Measurements from ENCODE around the gene TBX2. TPM values are rescaled to one million over a fixed set of nuclear protein-coding genes. Genes with fewer than 3 reads are reported as not detected.

Gene TBX2
- total and polyA plus RNA-seq, 2 of the 13 experiments (the other 11 are each of a cell fraction or from before 2014, with no cell fraction given) = 2.8 to 15.3 TPM

DNA sequence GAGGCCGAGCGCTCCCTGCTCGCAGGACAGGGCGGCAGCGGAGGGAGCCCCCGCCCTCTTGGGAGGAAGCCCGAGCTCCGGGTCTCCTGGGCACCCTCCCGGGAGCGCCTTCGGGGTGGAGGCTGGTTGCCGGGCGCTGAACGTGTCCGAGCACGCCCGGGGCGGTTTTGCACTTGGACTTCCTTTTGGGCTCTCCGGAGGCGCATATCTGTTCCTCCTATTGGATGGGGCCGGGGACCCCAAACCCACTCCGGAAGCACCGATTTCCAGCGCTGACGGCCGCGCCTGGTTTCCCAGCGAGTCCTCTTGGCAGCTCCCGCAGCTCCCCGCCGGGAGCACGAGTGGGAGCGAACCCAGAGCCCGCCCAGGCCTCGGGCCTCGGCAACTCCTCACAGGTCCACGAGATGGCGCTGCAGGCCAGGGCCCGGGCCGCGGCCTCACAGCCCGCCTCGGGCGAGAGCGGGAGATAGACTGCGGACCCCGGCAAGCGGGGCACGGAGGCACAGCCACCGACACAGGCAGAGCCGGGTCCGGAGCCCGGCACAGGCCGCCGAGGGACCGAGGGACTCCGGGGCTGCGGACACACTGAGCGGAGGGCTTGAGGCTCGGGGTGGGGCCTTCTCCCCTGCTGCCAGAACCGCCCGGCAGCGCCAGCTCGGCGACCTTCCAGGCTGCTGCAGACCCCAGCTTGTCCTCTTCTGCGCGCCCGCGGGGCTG lies 12.7 kb downstream of the TBX2 start (continued):
- TF ChIP-seq ZNF329 (CRISPR knock-in tag; IDR thresholded peaks at IDR 0.05; ENCODE audit: low read depth) = 0 out of 2 replicates have a peak, but pooled peaks have one; percentile 71
- TF ChIP-seq, protein P1, sequence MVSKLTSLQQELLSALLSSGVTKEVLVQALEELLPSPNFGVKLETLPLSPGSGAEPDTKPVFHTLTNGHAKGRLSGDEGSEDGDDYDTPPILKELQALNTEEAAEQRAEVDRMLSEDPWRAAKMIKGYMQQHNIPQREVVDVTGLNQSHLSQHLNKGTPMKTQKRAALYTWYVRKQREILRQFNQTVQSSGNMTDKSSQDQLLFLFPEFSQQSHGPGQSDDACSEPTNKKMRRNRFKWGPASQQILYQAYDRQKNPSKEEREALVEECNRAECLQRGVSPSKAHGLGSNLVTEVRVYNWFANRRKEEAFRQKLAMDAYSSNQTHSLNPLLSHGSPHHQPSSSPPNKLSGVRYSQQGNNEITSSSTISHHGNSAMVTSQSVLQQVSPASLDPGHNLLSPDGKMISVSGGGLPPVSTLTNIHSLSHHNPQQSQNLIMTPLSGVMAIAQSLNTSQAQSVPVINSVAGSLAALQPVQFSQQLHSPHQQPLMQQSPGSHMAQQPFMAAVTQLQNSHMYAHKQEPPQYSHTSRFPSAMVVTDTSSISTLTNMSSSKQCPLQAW (CRISPR knock-in tag; IDR thresholded peaks at IDR 0.05) = peak; percentile 79
- TF ChIP-seq PHF21A (CRISPR knock-in tag; IDR thresholded peaks at IDR 0.05) = peak; percentile 77
- TF ChIP-seq DMAP1 (CRISPR knock-in tag; IDR thresholded peaks at IDR 0.05) = 0 out of 2 replicates have a peak, but pooled peaks have one; percentile 31
- TF ChIP-seq KDM5B (CRISPR knock-in tag; IDR thresholded peaks at IDR 0.05; ENCODE audit: borderline replicate concordance) = peak; percentile 91; the same call in 1 of the 2 replicates
- peak; percentile 63; the same call in 1 of the 2 replicates for TF ChIP-seq ELF3 (CRISPR knock-in tag; IDR thresholded peaks at IDR 0.05)
- 0 out of 2 replicates have a peak, but pooled peaks have one; percentile 13 for TF ChIP-seq ZNF646 (CRISPR knock-in tag; IDR thresholded peaks at IDR 0.05)
- peak; percentile 42; the same call in 1 of the 2 replicates for TF ChIP-seq ZNF350 (CRISPR knock-in tag; IDR thresholded peaks at IDR 0.05; ENCODE audit: borderline replicate concordance, low read depth)
- peak; percentile 9; the same call in 1 of the 2 replicates for TF ChIP-seq KDM1A (CRISPR knock-in tag; IDR thresholded peaks at IDR 0.05)
- TF ChIP-seq CC2D1A (CRISPR knock-in tag; IDR thresholded peaks at IDR 0.05) = no peak
- 0 out of 2 replicates have a peak, but pooled peaks have one; percentile 46 for TF ChIP-seq PAXIP1 (CRISPR knock-in tag; conservative IDR thresholded peaks at IDR 0.05)
- peak; percentile 34; the same call in 1 of the 2 replicates for TF ChIP-seq TP53 (CRISPR knock-in tag; conservative IDR thresholded peaks at IDR 0.05)
- TF ChIP-seq, protein P2, sequence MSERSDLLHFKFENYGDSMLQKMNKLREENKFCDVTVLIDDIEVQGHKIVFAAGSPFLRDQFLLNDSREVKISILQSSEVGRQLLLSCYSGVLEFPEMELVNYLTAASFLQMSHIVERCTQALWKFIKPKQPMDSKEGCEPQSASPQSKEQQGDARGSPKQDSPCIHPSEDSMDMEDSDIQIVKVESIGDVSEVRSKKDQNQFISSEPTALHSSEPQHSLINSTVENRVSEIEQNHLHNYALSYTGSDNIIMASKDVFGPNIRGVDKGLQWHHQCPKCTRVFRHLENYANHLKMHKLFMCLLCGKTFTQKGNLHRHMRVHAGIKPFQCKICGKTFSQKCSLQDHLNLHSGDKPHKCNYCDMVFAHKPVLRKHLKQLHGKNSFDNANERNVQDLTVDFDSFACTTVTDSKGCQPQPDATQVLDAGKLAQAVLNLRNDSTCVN (CRISPR knock-in tag; IDR thresholded peaks at IDR 0.05; ENCODE audit: borderline replicate concordance) = peak; percentile 59; the same call in 1 of the 2 replicates
- peak; percentile 39; the same call in 1 of the 2 replicates for TF ChIP-seq ZNF879 (CRISPR knock-in tag; IDR thresholded peaks at IDR 0.05)
- TF ChIP-seq ZNF3 (CRISPR knock-in tag; IDR thresholded peaks at IDR 0.05) = 0 out of 2 replicates have a peak, but pooled peaks have one; percentile 41
